Karpas-422 (cell line): Measurements from ENCODE around the gene DIPK1A. TPM values are rescaled to one million over a fixed set of nuclear protein-coding genes. Genes with fewer than 3 reads are reported as not detected.

ENCODE experiments used
- DNase-seq: peaks from one replicate; pipeline ENCODE4 v3.0.0-alpha.2; 2015
- H2AFZ ChIP-seq: fragments of 200-600 bp; sonication (generic); 2 replicates; pipeline ENCODE4 v1.6.1; 2014; ENCODE audit warnings: antibody characterized with exemption, low read length, mixed read lengths
- H3K27ac ChIP-seq: fragments of 200-600 bp; sonication (generic); 2 replicates; pipeline ENCODE4 v1.5.1; 2014; ENCODE audit warnings: mild to moderate bottlenecking, low read length, moderate library complexity
- H3K27me3 ChIP-seq: fragments of 200-600 bp; sonication (generic); 2 replicates; pipeline ENCODE4 v1.6.1; 2014; ENCODE audit warnings: low read length, mixed read lengths
- H3K36me3 ChIP-seq: fragments of 200-600 bp; sonication (generic); 2 replicates; pipeline ENCODE4 v1.6.1; 2014; ENCODE audit warnings: low read length, mixed read lengths; ENCODE audit not compliant: insufficient read depth
- H3K4me1 ChIP-seq: fragments of 200-600 bp; sonication (generic); 2 replicates; pipeline ENCODE4 v1.6.1; 2014; ENCODE audit warnings: mild to moderate bottlenecking, low read length, mixed read lengths
- H3K4me2 ChIP-seq: fragments of 200-600 bp; sonication (generic); 2 replicates; pipeline ENCODE4 v1.6.1; 2014; ENCODE audit warnings: low read length, low read depth, mild to moderate bottlenecking; ENCODE audit not compliant: poor library complexity, severe bottlenecking
- H3K4me3 ChIP-seq: fragments of 200-600 bp; sonication (generic); 2 replicates; pipeline ENCODE4 v1.5.1; 2014; ENCODE audit warnings: mild to moderate bottlenecking, antibody characterized with exemption, low read length, mixed read lengths
- H3K79me2 ChIP-seq: fragments of 200-600 bp; sonication (generic); 2 replicates; pipeline ENCODE4 v1.6.1; 2014; ENCODE audit warnings: mild to moderate bottlenecking, low read length, mixed read lengths
- H3K9ac ChIP-seq: fragments of 200-600 bp; sonication (generic); 2 replicates; pipeline ENCODE4 v1.6.0; 2014; ENCODE audit warnings: low read length
- H3K9me2 ChIP-seq: fragments of 200-600 bp; sonication (generic), shearing (Covaris generic); replicated peaks from 2 replicates; pipeline ENCODE4 v1.6.0; 2014; ENCODE audit warnings: mild to moderate bottlenecking, low read length, moderate library complexity; ENCODE audit not compliant: insufficient read depth
- H3K9me3 ChIP-seq: fragments of 300-700, 200-600 bp; sonication (generic); 2 replicates; pipeline ENCODE4 v1.6.1; 2014; ENCODE audit warnings: low read length, mixed read lengths
- H4K20me1 ChIP-seq: fragments of 200-600 bp; sonication (generic); 2 replicates; pipeline ENCODE4 v1.6.1; 2014; ENCODE audit warnings: mild to moderate bottlenecking, antibody characterized with exemption, low read length, low read depth; ENCODE audit not compliant: insufficient read depth
- total RNA-seq: library from RNA; depleted of rRNA; stranded (reverse); fragments of >200 nt; shearing (Covaris generic); gene quantifications from 2 replicates; pipeline ENCODE4 v1.2.3, GENCODE V29; 2014; ENCODE audit warnings: low replicate concordance

Gene DIPK1A
- total RNA-seq, 1 experiment from 2014 or later = 1.7 TPM

DNA sequence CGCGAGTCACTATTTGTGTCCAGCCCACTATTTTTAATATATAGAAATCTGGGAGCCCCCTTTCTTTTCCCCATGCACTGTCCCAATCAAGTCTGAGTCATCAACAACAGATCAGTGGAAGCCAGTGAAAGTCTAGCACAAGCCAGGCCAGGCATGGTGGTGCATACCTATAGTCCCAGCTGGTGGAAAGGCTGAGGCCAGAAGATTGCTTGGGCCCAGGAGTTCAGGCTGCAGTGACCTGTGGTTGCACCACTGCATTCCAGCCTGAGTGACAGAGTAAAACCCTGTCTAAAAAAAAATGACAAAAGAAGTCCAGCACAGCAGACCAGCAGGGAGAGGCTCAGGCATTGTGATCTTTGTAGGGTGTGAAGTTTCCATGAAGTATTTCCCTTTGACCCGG is 138.4 kb downstream of the DIPK1A start:
- Histone ChIP-seq H3K36me3 (no peaks in the 10 kb centered on the region), H3K4me2 (no peak overlapping the region), H3K27ac (no peak overlapping the region), H3K27me3 (no peaks in the 10 kb centered on the region), H2AFZ (no peak overlapping the region), H3K4me3 (no peak overlapping the region), H4K20me1 (no peaks in the 10 kb centered on the region), H3K9me3 (no peaks in the 10 kb centered on the region), H3K9me2 (no peaks in the 10 kb centered on the region), H3K4me1 (no peaks in the 10 kb centered on the region), H3K79me2 (no peaks in the 10 kb centered on the region), H3K9ac (no peak overlapping the region)
- no peak for DNase-seq

DNA sequence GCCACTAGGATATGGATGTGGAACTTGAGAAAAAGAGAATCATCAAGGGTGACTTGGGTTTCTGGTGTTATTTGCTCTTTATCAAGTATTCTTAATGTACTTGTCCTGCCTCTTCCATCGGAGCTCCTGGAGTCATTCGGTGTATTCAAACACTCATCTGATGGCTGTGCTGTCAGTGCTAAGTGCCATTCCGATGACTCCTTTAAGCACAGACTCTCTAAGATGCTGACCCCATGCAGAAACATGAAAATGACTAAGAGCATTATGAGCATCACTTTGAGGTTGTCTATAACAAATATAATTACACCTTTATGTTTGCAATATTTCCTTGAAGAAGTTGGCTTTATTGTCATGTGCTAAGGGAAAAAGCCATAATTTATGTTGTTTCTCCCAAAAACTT is 140.7 kb downstream of the DIPK1A start:
- no peak overlapping the region for H3K27ac ChIP-seq
- H3K9me2 ChIP-seq = no peaks in the 10 kb centered on the region
- H3K4me1 ChIP-seq = no peaks in the 10 kb centered on the region
- H3K27me3 ChIP-seq = no peaks in the 10 kb centered on the region
- H3K9me3 ChIP-seq = no peaks in the 10 kb centered on the region
- no peaks in the 10 kb centered on the region for H3K79me2 ChIP-seq
- no peak for DNase-seq
- H3K4me2 ChIP-seq = no peak overlapping the region
- H3K4me3 ChIP-seq = no peak overlapping the region
- H3K36me3 ChIP-seq = no peaks in the 10 kb centered on the region
- H4K20me1 ChIP-seq = no peaks in the 10 kb centered on the region
- no peak overlapping the region for H3K9ac ChIP-seq
- no peak overlapping the region for H2AFZ ChIP-seq

DNA sequence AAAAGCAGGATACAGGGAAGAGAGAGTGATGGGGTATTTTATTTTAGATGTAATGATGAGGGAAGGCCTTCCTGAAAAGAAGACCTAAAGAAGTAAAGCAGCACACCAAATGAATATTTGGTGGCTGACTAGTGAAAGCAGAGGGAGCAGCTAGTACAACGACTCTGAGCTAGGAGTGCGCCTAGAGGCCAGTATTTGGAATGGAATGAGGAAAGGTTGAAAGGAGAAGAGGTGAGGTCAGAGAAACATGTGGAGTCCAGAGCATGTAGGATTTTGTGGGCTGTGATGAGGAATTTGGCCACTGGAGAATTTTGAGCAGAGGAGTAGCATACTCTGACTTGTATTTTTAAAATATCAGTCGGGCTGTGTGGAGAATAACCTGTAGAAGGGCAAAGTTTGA is 141.2 kb downstream of the DIPK1A start:
- H3K79me2 ChIP-seq = no peaks in the 10 kb centered on the region
- H3K27me3 ChIP-seq = no peaks in the 10 kb centered on the region
- H3K27ac ChIP-seq = no peak overlapping the region
- H3K9ac ChIP-seq = no peak overlapping the region
- H3K4me1 ChIP-seq = no peaks in the 10 kb centered on the region
- no peaks in the 10 kb centered on the region for H3K9me2 ChIP-seq
- H3K36me3 ChIP-seq = no peaks in the 10 kb centered on the region
- no peak overlapping the region for H3K4me3 ChIP-seq
- H4K20me1 ChIP-seq = no peaks in the 10 kb centered on the region
- no peak overlapping the region for H2AFZ ChIP-seq
- H3K9me3 ChIP-seq = no peaks in the 10 kb centered on the region
- no peak overlapping the region for H3K4me2 ChIP-seq
- DNase-seq = no peak

DNA sequence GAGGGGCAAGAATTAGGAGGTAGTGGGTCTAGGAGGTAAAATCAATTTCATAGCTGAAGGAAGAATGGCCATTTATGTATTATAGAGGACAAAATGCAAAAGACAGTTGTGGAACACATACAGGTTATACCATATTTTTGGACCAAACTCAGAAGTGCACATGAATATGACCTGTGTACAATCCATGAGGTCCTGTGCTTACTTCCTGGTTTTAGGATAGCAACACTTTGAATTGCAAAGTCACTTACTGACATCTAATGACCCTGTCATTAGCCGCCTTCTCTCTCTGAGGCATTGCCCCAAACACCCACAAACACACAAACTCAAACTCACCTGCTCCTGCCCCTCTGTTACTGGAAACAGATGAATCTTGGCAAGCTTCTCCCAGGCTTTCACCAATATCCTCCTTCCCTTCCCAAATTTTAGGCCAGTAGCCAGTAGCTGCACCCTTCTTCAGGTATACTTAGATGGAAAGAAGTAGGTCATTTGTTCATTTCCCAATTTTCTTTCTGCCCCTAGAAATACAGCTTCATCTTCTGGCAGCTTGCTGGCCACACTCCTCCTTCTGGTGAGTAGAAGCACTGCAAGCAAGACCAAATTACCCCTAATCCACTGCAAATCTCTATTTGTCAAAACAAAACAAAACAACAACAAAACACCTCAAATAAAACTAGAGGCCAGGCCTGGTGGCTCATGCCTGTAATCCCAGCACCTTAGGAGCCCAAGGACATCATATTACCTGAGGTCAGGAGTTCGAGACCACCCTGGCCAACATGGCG is 143.1 kb downstream of the DIPK1A start:
- Histone ChIP-seq H3K27me3 (no peaks in the 10 kb centered on the region), H3K4me2 (no peak overlapping the region), H3K9me2 (no peaks in the 10 kb centered on the region), H3K4me3 (no peak overlapping the region), H3K79me2 (no peaks in the 10 kb centered on the region), H3K9me3 (no peaks in the 10 kb centered on the region), H3K36me3 (no peaks in the 10 kb centered on the region), H2AFZ (no peak overlapping the region), H4K20me1 (no peaks in the 10 kb centered on the region), H3K4me1 (no peaks in the 10 kb centered on the region), H3K9ac (no peak overlapping the region), H3K27ac (no peak overlapping the region)
- DNase-seq = peak; percentile 71

DNA sequence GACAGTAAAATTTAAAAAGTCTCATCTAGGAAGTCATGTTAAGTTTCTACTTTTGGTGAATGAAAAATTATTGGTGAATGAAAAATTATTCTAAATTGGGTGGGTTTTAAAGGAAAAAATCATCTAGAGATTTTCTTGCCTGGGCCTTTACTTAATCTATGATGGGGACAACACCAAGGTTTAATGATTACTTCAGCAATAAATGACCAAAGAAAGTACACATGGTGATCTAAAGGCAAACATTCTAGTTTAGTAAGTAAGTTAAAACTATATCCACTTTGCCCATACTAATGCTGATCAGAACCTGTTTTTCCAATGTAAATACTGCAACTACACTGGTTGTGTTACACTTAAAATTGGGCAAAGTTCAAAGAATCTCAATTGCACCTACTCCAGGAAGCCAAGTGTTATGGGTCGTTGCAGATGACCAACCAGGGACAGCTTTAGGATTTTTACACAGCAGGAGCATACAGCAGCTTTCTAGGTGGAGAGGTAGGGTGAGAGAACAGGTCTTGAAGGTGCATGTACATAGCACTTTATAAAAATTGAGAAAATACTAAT is 144.0 kb downstream of the DIPK1A start:
- Histone ChIP-seq H3K4me1 (no peaks in the 10 kb centered on the region), H3K9me3 (no peaks in the 10 kb centered on the region), H3K79me2 (no peaks in the 10 kb centered on the region), H3K27me3 (no peaks in the 10 kb centered on the region), H4K20me1 (no peaks in the 10 kb centered on the region), H3K4me2 (no peak overlapping the region), H3K27ac (no peak overlapping the region), H2AFZ (no peak overlapping the region), H3K4me3 (no peak overlapping the region), H3K36me3 (no peaks in the 10 kb centered on the region), H3K9ac (no peak overlapping the region), H3K9me2 (no peaks in the 10 kb centered on the region)
- no peak for DNase-seq

DNA sequence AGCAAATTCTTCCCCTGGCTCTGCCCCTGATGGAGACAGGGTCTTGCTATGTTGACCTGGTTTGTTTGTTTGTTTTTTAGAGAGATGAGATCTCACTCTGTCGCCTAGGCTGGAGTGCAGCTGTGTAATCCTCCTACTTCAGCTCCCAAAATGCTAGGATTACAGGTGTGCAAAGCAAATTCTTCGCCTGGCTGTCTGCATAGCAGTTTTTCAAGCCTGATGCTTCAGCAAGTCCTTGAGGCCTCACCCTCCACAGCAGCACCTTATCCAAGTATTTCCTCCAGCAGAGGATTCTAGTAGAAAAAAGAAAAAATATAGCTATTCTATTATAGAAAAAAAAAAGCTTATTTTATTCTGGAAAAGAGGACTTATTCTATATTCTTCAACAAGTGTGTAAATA is 144.5 kb downstream of the DIPK1A start:
- Histone ChIP-seq H3K27ac (no peak overlapping the region), H3K4me2 (no peak overlapping the region), H3K79me2 (no peaks in the 10 kb centered on the region), H3K9me2 (no peaks in the 10 kb centered on the region), H4K20me1 (no peaks in the 10 kb centered on the region), H3K4me3 (no peak overlapping the region), H3K27me3 (no peaks in the 10 kb centered on the region), H3K9me3 (no peaks in the 10 kb centered on the region), H3K4me1 (no peaks in the 10 kb centered on the region), H3K9ac (no peak overlapping the region), H3K36me3 (no peaks in the 10 kb centered on the region), H2AFZ (no peak overlapping the region)
- no peak for DNase-seq

DNA sequence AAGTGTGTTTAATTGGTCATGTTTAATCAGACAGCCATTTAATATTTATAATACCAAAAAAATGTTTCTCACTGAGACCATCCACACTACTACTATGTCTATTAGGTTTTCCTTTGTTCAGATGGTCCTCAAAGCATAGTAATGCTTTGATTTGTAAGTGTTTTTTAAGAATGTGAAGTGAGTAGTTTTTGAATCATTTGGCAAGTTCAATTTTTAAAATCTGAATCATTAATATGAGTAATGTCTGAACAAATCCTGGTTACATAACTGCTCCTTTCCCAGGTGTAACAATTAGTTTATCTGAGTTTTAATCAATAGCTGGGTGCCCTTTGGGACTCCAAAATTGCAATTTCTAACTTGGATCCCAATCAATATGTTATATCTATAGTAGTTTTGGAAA is 152.9 kb downstream of the DIPK1A start:
- no peak overlapping the region for H3K4me2 ChIP-seq
- no peaks in the 10 kb centered on the region for H3K4me1 ChIP-seq
- H3K79me2 ChIP-seq = no peaks in the 10 kb centered on the region
- DNase-seq = no peak
- H3K9ac ChIP-seq = no peak overlapping the region
- no peak overlapping the region for H2AFZ ChIP-seq
- no peaks in the 10 kb centered on the region for H4K20me1 ChIP-seq
- no peaks in the 10 kb centered on the region for H3K36me3 ChIP-seq
- no peak overlapping the region for H3K27ac ChIP-seq
- H3K27me3 ChIP-seq = no peaks in the 10 kb centered on the region
- H3K9me3 ChIP-seq = no peaks in the 10 kb centered on the region
- H3K4me3 ChIP-seq = no peak overlapping the region
- H3K9me2 ChIP-seq = no peaks in the 10 kb centered on the region

DNA sequence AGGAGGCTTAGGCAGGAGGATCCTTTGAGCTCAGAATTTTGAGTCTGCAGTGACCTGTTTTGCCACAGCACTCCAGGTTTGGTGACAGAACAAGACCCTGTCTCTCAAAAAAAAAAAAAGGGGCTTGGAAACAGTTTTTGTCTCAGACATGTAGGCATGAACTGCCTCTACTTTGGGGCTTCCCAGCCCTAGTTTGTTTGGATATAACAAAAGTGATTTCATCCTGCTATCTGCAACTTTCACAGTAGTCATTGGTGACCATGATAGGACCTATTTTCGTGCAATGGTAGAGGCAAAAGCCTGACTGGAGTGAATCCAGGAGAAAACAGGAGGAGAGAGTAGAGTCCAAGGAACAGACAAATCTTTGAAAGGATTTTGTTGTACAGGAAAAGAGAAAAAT is 156.0 kb downstream of the DIPK1A start:
- H2AFZ ChIP-seq = no peak overlapping the region
- no peak overlapping the region for H3K4me2 ChIP-seq

More for the DNA sequence above, 156.0 kb downstream of the DIPK1A start:
- no peaks in the 10 kb centered on the region for H3K9me2 ChIP-seq
- H3K4me1 ChIP-seq = no peaks in the 10 kb centered on the region
- no peaks in the 10 kb centered on the region for H4K20me1 ChIP-seq
- H3K79me2 ChIP-seq = no peaks in the 10 kb centered on the region
- H3K9ac ChIP-seq = no peak overlapping the region
- no peaks in the 10 kb centered on the region for H3K36me3 ChIP-seq
- DNase-seq = no peak
- no peak overlapping the region for H3K4me3 ChIP-seq
- no peaks in the 10 kb centered on the region for H3K9me3 ChIP-seq
- no peaks in the 10 kb centered on the region for H3K27me3 ChIP-seq
- no peak overlapping the region for H3K27ac ChIP-seq
